T-helper 9 cell (primary cell): ENCODE results near the gene OR7C2.
"Not testable (repeated sequence)": the region's sequence is repeated elsewhere in the genome, so short reads cannot be mapped to it uniquely, and the experiment has no call there.

ENCODE experiments used
- DNase-seq: peaks from one replicate; pipeline ENCODE4 v3.0.0-alpha.2; 2020
- total RNA-seq, 2 donors: gene quantifications; one replicate each; lab custom pipeline; 2026; lab: John Stamatoyannopoulos, UW

OR7C2 gene
- total RNA-seq: 0 reads per million in 2 donors

DNA sequence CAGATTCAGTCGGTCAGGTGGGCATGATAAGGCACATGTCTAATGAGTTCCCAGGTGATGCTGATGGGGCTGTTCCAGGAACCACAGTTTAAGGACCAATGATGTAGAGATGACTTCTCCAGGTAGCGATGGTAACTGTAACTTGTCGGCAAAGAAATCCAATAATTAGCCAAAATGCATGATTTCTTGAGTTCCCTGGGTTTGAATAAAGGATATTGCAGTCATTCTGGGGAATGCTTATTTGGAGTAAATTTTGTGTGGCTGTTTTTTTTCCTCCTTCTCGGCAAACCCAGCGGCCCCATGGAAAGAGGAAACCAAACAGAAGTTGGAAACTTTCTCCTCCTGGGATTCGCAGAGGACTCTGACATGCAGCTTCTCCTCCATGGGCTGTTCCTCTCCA is at the start of gene OR7C2:
TSS of gene OR7C2 (plus strand) at position 301 of the 400 bp plus-strand sequence. CDS start at position 301, 0 bp downstream.
- DNase-seq: no peak

DNA sequence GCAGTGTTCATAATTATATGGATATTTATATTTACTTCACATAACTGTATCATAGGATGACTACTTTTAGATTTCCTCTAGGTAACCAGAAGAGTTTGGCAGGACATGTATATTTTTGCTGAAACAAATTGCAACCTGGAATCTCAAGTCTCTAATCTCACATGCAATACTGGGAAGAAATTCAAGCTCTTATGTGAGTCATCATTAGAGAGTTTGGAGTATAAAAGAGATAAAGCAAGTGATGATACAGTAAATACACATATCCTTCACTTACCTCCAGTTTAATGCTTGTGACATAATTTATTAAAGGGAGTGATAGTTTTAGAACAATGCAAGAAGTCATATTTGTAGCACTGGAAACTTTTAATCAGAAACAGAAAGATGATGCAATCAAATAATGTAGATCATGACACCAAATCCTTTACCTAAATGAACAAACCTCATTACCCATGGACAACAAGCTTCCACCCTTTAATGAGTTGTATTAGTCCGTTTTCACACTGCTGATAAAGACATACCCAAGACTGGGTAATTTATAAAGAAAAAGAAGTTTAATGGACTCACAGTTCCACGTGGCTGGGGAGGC is 39.5 kb upstream of the OR7C2 start:
- DNase-seq: no peak

DNA sequence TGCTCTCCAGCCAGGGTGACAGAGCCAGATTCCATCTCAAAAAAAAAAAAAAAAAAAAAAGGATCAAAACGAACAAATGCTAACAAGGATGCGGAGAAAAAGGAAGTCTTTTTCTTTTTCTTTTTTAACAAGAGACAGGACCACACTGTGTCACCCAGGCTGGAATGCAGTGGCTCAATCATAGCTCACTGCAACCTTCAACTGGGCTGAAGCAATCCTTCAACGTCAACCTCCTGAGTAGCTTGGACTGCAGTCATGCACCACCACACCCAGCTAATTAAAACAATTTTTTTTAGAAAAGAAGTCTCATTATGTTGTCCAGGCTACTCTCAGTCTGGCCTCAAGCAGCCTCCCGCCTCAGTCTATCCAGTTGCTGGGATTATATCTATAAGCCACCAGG is 34.6 kb upstream of the OR7C2 start:
- DNase-seq: no peak

DNA sequence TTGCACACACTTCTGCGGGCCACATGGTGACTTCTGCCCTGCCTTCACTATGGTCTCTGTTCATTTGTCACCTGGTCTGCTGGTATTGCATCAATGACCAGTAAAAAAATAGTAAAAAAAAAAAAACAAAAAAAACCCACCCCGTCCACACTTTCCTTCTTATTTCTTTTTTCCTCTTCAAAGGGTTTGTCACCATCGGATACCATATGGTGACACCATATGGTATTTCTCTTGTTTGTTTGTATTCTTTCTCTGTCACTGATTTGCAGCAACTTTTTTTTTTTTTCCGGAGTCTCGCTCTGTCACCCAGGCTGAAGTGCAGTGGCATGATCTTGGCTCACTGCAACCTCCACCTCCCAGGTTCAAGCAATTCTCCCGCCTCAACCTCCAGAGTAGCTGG is 26.2 kb upstream of the OR7C2 start:
- DNase-seq: no peak

DNA sequence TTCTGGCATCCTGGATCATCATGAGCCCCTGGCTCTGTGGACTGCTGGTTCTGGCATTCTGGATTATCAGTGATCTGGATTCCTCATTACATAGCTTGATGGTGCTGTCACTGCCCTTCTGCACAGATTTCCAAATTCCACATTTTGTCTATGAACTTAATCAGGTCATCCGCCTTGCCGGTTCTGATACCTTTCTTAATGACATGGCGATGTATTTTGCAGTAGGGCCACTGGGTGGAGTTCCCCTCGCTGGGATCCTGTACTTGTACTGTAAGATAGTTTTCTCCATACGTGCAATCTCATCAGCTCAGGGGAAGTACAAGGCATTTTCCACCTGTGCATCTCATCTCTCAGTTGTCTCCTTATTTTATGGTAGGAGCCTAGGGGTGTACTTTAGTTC is 24.4 kb upstream of the OR7C2 start:
- no peak for DNase-seq

- no peak for DNase-seq
These were observed 7.8 kb upstream of the OR7C2 start for GRCh38 chr19:14933506-14933905.

DNA sequence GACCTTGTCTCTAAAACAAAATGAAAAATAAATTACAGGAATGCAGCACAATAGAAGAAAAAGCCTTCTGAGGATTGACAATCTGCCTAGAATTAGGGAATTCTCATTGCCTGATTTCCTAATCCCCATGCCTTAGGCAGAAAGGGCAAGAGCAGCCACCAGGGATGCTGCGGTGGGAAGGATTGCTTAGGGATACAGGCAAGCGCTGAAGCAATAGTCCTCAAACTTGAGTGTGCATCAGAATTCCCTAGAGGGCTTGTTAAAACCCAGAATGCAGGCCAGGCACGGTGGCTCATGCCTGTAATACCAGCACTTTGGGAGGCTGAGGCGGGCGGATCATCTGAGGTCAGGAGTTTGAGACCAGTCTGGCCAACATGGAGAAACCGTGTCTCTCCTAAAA is 1.0 kb upstream of the OR7C2 start:
- no peak for DNase-seq

GRCh38 chr19:14943601-14944000 is 2.3 kb downstream of the OR7C2 start:
- no peak for DNase-seq

DNA sequence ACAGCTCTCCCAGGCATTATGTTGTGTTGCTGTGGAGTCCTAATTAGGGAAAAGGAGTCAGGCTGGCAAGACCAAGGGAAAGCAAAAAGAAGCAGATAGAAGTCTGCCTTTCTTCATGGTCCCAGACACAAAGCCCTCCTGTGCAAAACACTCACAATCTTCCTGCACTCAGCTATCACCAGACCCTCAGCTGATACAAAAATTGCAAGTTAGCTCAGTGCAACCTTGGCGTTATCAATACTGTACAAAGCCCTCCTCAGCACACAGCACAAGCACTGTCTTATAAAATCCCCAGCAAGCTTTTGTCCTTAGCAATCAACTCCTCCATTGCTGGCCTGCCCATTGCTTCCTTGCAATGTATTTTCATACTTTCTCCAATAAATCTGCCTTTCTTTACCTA is 3.2 kb downstream of the OR7C2 start:
- no peak for DNase-seq

DNA sequence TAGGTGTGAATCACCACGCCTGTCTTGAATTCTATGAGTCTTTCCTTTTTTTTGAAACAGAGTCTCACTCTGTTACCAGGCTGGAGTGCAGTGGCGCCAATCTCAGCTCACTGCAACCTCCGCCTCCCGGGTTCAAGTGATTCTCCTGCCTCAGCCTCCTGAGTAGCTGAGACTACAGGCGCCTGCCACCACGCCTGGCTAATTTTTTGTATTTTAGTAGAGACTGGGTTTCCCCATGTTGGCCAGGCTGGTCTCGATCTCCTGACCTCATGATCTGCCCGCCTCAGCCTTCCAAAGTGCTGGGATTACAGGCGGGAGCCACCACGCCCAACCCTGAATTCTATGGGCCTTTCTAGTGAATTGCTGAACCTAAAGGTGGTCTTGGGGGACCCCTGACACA is 8.1 kb downstream of the OR7C2 start:
- DNase-seq: not testable (repeated sequence)

GRCh38 chr19:14949876-14950275 is 8.6 kb downstream of the OR7C2 start:
- no peak for DNase-seq

GRCh38 chr19:14950421-14950820 is 9.1 kb downstream of the OR7C2 start:
- no peak for DNase-seq

DNA sequence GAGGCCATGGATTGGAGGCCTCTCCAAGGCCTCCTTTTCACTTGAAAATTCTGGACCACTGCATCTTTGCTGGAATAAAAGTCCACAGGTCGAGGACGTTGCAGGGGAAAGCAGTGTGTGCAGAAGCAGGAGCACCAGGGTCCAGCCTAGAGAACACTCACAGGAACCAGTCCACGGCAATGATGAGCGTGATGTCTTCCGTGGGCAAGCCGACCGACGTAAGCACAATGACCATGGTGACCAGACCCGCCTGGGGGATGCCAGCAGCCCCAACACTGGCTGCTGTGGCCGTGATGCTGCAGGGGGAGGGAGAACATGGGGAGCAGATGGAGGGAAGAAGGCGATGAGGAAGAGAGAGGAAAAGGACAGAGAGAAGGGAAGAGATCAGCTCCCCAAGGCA is 11.5 kb downstream of the OR7C2 start:
- no peak for DNase-seq

GRCh38 chr19:14954071-14954655 is 12.9 kb downstream of the OR7C2 start:
- no peak for DNase-seq

DNA sequence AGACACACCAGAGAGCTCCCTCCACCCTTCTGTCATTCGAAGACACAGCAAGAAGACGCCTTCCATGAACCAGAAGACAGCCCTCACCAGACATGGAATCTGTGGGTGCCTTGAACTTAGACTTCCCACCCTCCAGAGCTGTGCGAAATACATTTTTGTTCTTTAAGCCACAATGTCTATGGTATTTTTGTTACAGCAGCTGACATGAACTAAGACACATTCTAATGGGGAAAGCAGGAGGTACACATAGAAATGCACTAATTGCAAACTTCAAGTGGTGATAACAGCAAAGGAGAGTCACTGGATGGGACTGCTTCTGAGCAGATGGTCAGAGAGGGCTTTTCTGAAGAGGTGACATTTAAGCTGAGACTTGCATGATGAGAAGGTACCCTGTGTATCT is 16.2 kb downstream of the OR7C2 start:
- no peak for DNase-seq

GRCh38 chr19:14959263-14959662 is 18.0 kb downstream of the OR7C2 start:
- no peak for DNase-seq

GRCh38 chr19:14961956-14962685 is 20.8 kb downstream of the OR7C2 start:
- no peak for DNase-seq

DNA sequence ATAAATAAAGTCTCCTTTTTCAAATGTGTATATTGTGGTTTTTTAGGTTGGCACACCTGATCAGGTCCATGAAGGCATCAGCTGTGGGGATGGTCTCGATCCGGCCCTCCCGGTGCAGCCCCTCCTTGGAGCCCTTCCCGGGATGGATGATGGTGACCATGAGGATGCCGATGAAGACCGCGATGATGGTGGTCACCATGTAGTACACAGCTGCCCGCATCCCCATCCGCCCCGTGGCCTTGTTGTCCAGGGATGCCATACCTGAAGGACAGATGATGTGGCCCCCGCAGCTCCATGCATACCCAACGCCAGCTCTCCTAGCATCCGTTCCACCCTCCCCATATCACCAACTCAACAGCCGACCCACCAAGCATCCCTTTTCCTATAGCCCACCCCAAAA is 27.0 kb downstream of the OR7C2 start:
- no peak for DNase-seq

GRCh38 chr19:14971474-14971873 is 30.2 kb downstream of the OR7C2 start:
- DNase-seq: no peak

DNA sequence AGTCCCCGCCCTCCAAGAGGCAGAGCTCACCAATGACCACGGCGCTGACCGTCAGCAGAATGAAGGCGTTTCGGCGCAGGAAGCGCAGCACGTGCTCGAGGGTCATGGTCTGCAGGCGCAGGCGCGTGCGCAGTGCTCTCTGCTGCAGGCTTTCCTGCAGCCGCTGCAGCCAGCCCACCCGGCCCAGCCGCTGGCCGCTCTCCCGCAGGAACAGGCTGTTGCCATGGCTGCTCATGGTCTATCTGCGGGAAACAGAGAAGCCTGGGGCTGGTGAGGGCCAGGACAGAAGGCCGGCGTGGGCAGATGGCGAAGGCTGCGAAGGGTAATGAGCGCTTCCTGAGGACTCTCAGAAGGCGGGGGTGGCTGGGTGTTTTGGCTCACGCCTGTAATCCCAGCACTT is 31.4 kb downstream of the OR7C2 start:
- DNase-seq: no peak

- no peak for DNase-seq
These were observed 33.2 kb downstream of the OR7C2 start for GRCh38 chr19:14974488-14974887.

DNA sequence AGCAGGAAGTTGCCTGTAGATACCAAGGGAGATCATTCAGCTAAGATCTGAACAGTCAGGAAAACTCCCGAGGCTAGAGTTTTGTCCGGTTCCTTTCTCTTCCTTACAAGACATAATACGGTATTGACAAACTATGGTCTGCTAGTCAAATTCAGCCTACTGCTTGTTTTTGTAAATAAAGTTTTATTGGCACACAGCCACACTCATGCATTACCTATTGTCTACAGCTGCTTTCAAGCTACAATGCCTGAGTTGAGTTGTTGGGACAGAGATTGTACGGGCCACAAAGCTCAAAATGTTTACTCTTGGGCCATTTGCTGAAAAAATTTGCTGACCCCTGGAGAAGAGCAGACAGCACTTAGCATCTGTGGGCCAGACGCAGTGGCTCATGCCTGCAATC is 35.8 kb downstream of the OR7C2 start:
- DNase-seq: no peak

DNA sequence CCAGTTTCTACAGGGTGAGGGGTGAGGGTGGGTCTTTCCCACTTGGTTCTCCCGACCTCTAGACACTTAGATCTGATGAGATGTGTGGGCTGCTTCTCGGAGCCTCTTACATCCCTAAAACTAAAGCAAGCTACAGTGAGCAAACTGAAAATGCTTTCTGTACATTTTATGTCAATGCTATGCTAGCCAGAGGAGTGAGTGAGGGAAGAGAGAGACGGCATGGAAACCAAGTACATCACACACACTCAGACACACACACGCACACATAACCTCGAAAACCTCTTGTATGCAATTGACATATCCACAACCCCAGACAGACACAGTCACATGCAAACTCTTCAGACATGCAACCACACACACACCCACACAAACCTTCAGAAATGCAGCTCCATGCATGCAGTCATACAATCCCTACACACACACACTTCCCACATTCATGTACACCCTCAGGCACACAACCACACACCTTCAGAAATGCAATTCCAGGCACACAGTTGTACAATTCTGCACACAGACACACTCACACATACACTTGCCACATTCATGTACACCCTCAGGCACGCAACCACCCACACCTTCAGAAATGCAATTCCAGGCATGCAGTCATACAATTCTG is 37.0 kb downstream of the OR7C2 start:
- DNase-seq: no peak
